HCT116 (cell line): Measurements from ENCODE around the gene PAX7. TPM values are rescaled to one million over a fixed set of nuclear protein-coding genes. Genes with fewer than 3 reads are reported as not detected.

ENCODE experiments used
- ATAC-seq: fragments of 200-7000 bp; cut with Tn5 transposase; 2 replicates; pipeline ENCODE4 v1.9.1; 2020; ENCODE audit warnings: mild to moderate bottlenecking, moderate library complexity
- BruUV-seq: library from RNA; stranded (reverse); fragments of 400-500 nt; replicated peaks from 2 replicates; lab custom pipeline; 2021; lab: Mats Ljungman, UMichigan
- CTCF ChIA-PET: fragments of 300-600 bp; sonication (Branson Sonifier 250); formaldehyde crosslinking; loops from one replicate; lab custom pipeline; 2021; ENCODE audit warnings: antibody characterized with exemption; lab: Charles Lee
- POLR2A ChIA-PET: fragments of 300-600, 350-600 bp; sonication (Branson Sonifier 250); formaldehyde crosslinking; loops from one replicate; lab custom pipeline; 2021; ENCODE audit warnings: antibody characterized with exemption; lab: Charles Lee
- RAD21 ChIA-PET, 2 experiments: fragments of 300-600 bp; sonication (Branson Sonifier 250); formaldehyde crosslinking; loops; one replicate each; lab custom pipeline; 2023; ENCODE audit warnings: low total read pairs in 2 of 2; ENCODE audit not compliant: uncharacterized antibody in 2 of 2, unreplicated experiment in 2 of 2, low non-redundant PET in 1 of 2; lab: Charles Lee
- DNase-seq: peaks from one replicate; pipeline ENCODE4 v3.0.0-alpha.2; 2010; ENCODE audit warnings: low read depth, low spot score
- H2AFZ ChIP-seq: fragments of 200-600 bp; shearing (Covaris generic), sonication (generic); 2 replicates; pipeline ENCODE4 v1.6.1; 2017; ENCODE audit warnings: low read depth, mixed run types, mixed read lengths, antibody characterized with exemption, low read length; ENCODE audit not compliant: poor library complexity, severe bottlenecking
- H3K27ac ChIP-seq: 2 replicates; pipeline ENCODE4 v1.5.1; 2012; ENCODE audit warnings: low read depth, low read length
- H3K27me3 ChIP-seq: fragments of 200-600 bp; sonication (generic); 2 replicates; pipeline ENCODE4 v1.6.1; 2016; ENCODE audit warnings: mixed run types, low read length, mixed read lengths; ENCODE audit not compliant: insufficient read depth
- H3K36me3 ChIP-seq, 2 experiments: fragments of 200-500 bp in 1 of 2; fragments of 200-600 bp in 1 of 2; sonication (Bioruptor generic) in 1 of 2; sonication (generic) in 1 of 2; 2 replicates each; pipeline versions ENCODE4 v1.5.1 to v1.6.1; 2014 to 2016; ENCODE audit warnings: low read length in 2 of 2, inconsistent platforms in 1 of 2, mixed read lengths in 1 of 2, mixed run types in 1 of 2; ENCODE audit not compliant: insufficient read depth in 2 of 2, control insufficient read depth in 1 of 2
- H3K4me1 ChIP-seq, 2 experiments: fragments of 200-600 bp in 1 of 2; sonication (generic) in 1 of 2; 2 replicates each; pipeline versions ENCODE4 v1.5.1 to v1.6.1; 2012 to 2017; ENCODE audit warnings: low read length in 2 of 2, inconsistent platforms in 1 of 2, mild to moderate bottlenecking in 1 of 2, mixed read lengths in 1 of 2, mixed run types in 1 of 2, moderate library complexity in 1 of 2; ENCODE audit not compliant: insufficient read depth in 2 of 2, control insufficient read depth in 1 of 2
- H3K4me2 ChIP-seq: fragments of 200-600 bp; sonication (generic); 2 replicates; pipeline ENCODE4 v1.6.1; 2017; ENCODE audit warnings: mixed run types, low read length, mixed read lengths
- H3K4me3 ChIP-seq, 2 experiments: fragments of 200-600 bp in 1 of 2; sonication (generic) in 1 of 2; replicated peaks in 1 of 2; 2 replicates each; pipeline ENCODE4 v1.5.1; 2011 to 2016; ENCODE audit warnings: low read length in 2 of 2, control low read depth in 1 of 2, low read depth in 1 of 2, mild to moderate bottlenecking in 1 of 2, mixed read lengths in 1 of 2, mixed run types in 1 of 2
- H3K79me2 ChIP-seq: fragments of 200-600 bp; sonication (generic); 2 replicates; pipeline ENCODE4 v1.6.1; 2017; ENCODE audit warnings: mild to moderate bottlenecking, mixed run types, low read length, moderate library complexity, mixed read lengths; ENCODE audit not compliant: insufficient read depth
- H3K9ac ChIP-seq: fragments of 200-600 bp; sonication (generic); 2 replicates; pipeline ENCODE4 v1.6.1; 2016; ENCODE audit warnings: low read length, mixed read lengths
- H3K9me2 ChIP-seq: fragments of 200-600 bp; sonication (generic), shearing (Covaris generic); 2 replicates; pipeline ENCODE4 v1.6.1; 2017; ENCODE audit warnings: mixed run types, mild to moderate bottlenecking, moderate library complexity; ENCODE audit not compliant: insufficient read depth
- H3K9me3 ChIP-seq, 2 experiments: fragments of 200-500 bp in 1 of 2; fragments of 200-600 bp in 1 of 2; sonication (Bioruptor generic) in 1 of 2; sonication (generic) in 1 of 2; 2 replicates each; pipeline ENCODE4 v1.6.1; 2014 to 2017; ENCODE audit warnings: low read length in 2 of 2, mixed read lengths in 2 of 2, inconsistent platforms in 1 of 2, low read depth in 1 of 2, mild to moderate bottlenecking in 1 of 2, mixed run types in 1 of 2, moderate library complexity in 1 of 2; ENCODE audit not compliant: control insufficient read depth in 1 of 2, insufficient read depth in 1 of 2
- H4K20me1 ChIP-seq: fragments of 200-600 bp; sonication (generic), shearing (Covaris generic); 2 replicates; pipeline ENCODE4 v1.6.1; 2017; ENCODE audit warnings: mixed run types, mild to moderate bottlenecking, moderate library complexity; ENCODE audit not compliant: insufficient read depth
- ATF3 ChIP-seq: IDR thresholded peaks from 2 replicates; pipeline ENCODE4 v1.6.1; 2012
- CBX3 ChIP-seq: IDR thresholded peaks from 2 replicates; pipeline ENCODE4 v1.6.1; 2012; ENCODE audit warnings: low read depth
- CEBPB ChIP-seq: IDR thresholded peaks from 2 replicates; pipeline ENCODE4 v1.6.1; 2012; ENCODE audit warnings: low read depth
- EGR1 ChIP-seq: IDR thresholded peaks from 2 replicates; pipeline ENCODE4 v1.6.1; 2012; ENCODE audit warnings: low read depth
- ELF1 ChIP-seq: IDR thresholded peaks from 2 replicates; pipeline ENCODE4 v1.6.1; 2012; ENCODE audit warnings: low read depth, borderline replicate concordance
- FOSL1 ChIP-seq: IDR thresholded peaks from 2 replicates; pipeline ENCODE4 v1.6.1; 2012; ENCODE audit warnings: low read depth
- JUND ChIP-seq: IDR thresholded peaks from 2 replicates; pipeline ENCODE4 v1.6.1; 2012
- MAX ChIP-seq: IDR thresholded peaks from 2 replicates; pipeline ENCODE4 v1.6.1; 2012
- RAD21 ChIP-seq: IDR thresholded peaks from 2 replicates; pipeline ENCODE4 v1.6.1; 2012; ENCODE audit warnings: low read depth, mild to moderate bottlenecking
- REST ChIP-seq: IDR thresholded peaks from 2 replicates; pipeline ENCODE4 v1.6.1; 2012; ENCODE audit warnings: low read depth
- SIN3A ChIP-seq: IDR thresholded peaks from 2 replicates; pipeline ENCODE4 v1.6.1; 2012; ENCODE audit warnings: low read depth
- ZBTB33 ChIP-seq: IDR thresholded peaks from 2 replicates; pipeline ENCODE4 v1.6.1; 2011; ENCODE audit warnings: mild to moderate bottlenecking, low read length, moderate library complexity; ENCODE audit not compliant: insufficient replicate concordance; ENCODE audit errors: extremely low read depth
- ZNF274 ChIP-seq: fragments of 200-500 bp; sonication (Bioruptor generic); IDR thresholded peaks from 2 replicates; pipeline ENCODE4 v1.6.1; 2014; ENCODE audit warnings: mild to moderate bottlenecking, low read depth, low read length, inconsistent platforms
- intact Hi-C: fragments of 100-400 bp; cut with micrococcal nuclease; formaldehyde crosslinking; loops from 2 replicates; pipeline ENCODE4 v1.10.0; 2022
- total RNA-seq: library from RNA; stranded (reverse); gene quantifications from one replicate; pipeline ENCODE4 v1.2.1, GENCODE V29; 2021; ENCODE audit not compliant: unreplicated experiment

Gene PAX7
- total RNA-seq, 1 experiment from 2014 or later: not detected

GRCh38 chr1:18725231-18725895 is 94.7 kb downstream of the PAX7 start:
- ATAC-seq: no peak
- ChIA-PET CTCF (no interaction called here), RAD21 (no interaction called here), POLR2A (no interaction called here)
- no TSS peak for BruUV-seq
- Histone ChIP-seq H3K4me1 (no peaks in the 10 kb centered on the region), H3K79me2 (no peaks in the 10 kb centered on the region), H2AFZ (no peak overlapping the region), H3K4me3 (no peak overlapping the region), H3K4me2 (no peak overlapping the region), H3K27ac (no peak overlapping the region), H3K9me3 (no peaks in the 10 kb centered on the region), H3K9me2 (no peaks in the 10 kb centered on the region), H3K9ac (no peak overlapping the region), H3K36me3 (no peaks in the 10 kb centered on the region), H3K27me3 (peaks cover 13% of the 10 kb centered on the region; the same call in 1 of the 2 replicates), H4K20me1 (no peaks in the 10 kb centered on the region)
- no peak for TF ChIP-seq RAD21
- no peak for TF ChIP-seq FOSL1
- no peak for TF ChIP-seq ATF3
- no peak for TF ChIP-seq JUND
- no peak for TF ChIP-seq ELF1
- DNase-seq: no peak
- intact Hi-C loops: no loop called here

GRCh38 chr1:18726368-18726767 is 95.7 kb downstream of the PAX7 start:
- Histone ChIP-seq H4K20me1 (no peaks in the 10 kb centered on the region), H3K27ac (no peak overlapping the region)
- TF ChIP-seq JUND (no peak), ZNF274 (no peak), CBX3 (no peak), MAX (no peak), CEBPB (no peak), EGR1 (no peak), ZBTB33 (no peak), REST (no peak), SIN3A (no peak)
- TF ChIP-seq, all 23 proteins: peak for 0
- Histone ChIP-seq H2AFZ (no peak overlapping the region), H3K4me3 (no peak overlapping the region), H3K4me1 (no peaks in the 10 kb centered on the region), H3K36me3 (no peaks in the 10 kb centered on the region), H3K9me3 (no peaks in the 10 kb centered on the region), H3K9ac (no peak overlapping the region), H3K79me2 (no peaks in the 10 kb centered on the region), H3K27me3 (peaks cover 5% of the 10 kb centered on the region; the same call in 1 of the 2 replicates), H3K4me2 (no peak overlapping the region), H3K9me2 (no peaks in the 10 kb centered on the region)
- CTCF ChIA-PET: no interaction called here
- ATAC-seq: no peak
- BruUV-seq: no TSS peak
- RAD21 ChIA-PET: no interaction called here
- DNase-seq: no peak
- intact Hi-C loops: no loop called here
- POLR2A ChIA-PET: no interaction called here
